Fibroblast of lung (primary cell): Measurements from ENCODE around the gene NES.

Source experiments
- EZH2 ChIP-seq: IDR thresholded peaks from 2 replicates; pipeline ENCODE4 v1.5.1; 2012; ENCODE audit warnings: low read length, control low read depth, mild to moderate bottlenecking; ENCODE audit errors: missing control alignments
- TF ChIP-seq, protein P1 (sequence below), 2 donors: IDR thresholded peaks in 1 of 2; conservative IDR thresholded peaks in 1 of 2; 1 replicate in 1 of 2; 2 replicates in 1 of 2; pipeline ENCODE4 v1.5.1; 2011 to 2012; ENCODE audit warnings: low read length in 2 of 2, control low read depth in 1 of 2, inconsistent platforms in 1 of 2, low read depth in 1 of 2, mild to moderate bottlenecking in 1 of 2

DNA sequence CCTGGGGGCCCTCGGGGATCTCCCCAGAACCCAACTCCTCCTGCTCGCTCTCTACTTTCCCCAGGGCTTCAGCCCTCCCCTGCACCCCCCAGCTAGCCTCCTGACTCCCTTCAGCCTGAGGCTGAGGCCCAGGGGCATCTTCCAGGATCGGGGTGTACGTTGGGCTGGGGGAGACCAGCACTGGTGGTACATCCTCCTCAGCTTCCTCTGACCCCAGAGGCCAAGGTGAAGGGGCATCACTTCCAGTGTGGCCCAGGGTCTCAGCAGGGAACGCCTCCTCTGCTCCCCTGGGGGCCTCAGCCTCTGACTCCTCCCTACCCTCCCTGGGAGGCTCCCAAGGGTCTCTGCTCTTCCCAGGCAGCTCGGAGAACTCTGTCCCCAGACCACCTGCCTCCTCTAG lies 6.8 kb downstream of the NES start:
- TF ChIP-seq, protein P1, sequence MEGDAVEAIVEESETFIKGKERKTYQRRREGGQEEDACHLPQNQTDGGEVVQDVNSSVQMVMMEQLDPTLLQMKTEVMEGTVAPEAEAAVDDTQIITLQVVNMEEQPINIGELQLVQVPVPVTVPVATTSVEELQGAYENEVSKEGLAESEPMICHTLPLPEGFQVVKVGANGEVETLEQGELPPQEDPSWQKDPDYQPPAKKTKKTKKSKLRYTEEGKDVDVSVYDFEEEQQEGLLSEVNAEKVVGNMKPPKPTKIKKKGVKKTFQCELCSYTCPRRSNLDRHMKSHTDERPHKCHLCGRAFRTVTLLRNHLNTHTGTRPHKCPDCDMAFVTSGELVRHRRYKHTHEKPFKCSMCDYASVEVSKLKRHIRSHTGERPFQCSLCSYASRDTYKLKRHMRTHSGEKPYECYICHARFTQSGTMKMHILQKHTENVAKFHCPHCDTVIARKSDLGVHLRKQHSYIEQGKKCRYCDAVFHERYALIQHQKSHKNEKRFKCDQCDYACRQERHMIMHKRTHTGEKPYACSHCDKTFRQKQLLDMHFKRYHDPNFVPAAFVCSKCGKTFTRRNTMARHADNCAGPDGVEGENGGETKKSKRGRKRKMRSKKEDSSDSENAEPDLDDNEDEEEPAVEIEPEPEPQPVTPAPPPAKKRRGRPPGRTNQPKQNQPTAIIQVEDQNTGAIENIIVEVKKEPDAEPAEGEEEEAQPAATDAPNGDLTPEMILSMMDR (conservative IDR thresholded peaks at IDR 0.05 in 1 of 2, IDR thresholded peaks at IDR 0.05 in 1 of 2; ENCODE audit: low read depth in 1 of 2, low read length in 2 of 2) = no peak
- TF ChIP-seq EZH2 = no peak
